ENCODE measurements around the gene ATOX1. TPM values are rescaled to one million over a fixed set of nuclear protein-coding genes. Genes with fewer than 3 reads are reported as not detected.

ATOX1 gene
- total RNA-seq, 2 donors from 2014 or later = 54.6 to 62.4 TPM

DNA sequence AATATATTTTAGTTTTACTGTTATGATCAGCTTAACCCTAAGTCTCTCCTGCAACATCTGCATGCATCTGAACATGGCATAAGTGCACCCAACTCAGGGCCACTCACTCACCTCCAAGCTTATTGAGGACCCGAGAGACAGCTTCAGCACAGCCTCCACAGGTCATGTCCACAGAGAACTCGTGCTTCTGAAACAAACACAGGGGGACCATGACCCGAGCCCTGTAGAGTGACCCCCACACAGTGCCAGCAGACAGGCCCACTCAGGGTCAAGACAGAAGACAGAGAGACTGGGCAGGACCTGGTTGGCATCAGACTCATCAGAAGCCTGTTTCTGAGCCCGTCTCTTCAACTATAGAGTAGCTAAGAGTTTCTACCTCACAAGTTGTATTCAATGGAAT lies 6.8 kb downstream of the ATOX1 start:
- H3K9me3 ChIP-seq = no peaks in the 10 kb centered on the region
- DNase-seq = no peak
- H3K9ac ChIP-seq (ENCODE audit: low read depth in 2 of 2, low read length in 2 of 2) = no peak overlapping the region
- H3K27me3 ChIP-seq = no peaks in the 10 kb centered on the region
- intact Hi-C loops (cut with DNase I) = no loop called here
- H3K4me3 ChIP-seq = no peak overlapping the region
- H3K27ac ChIP-seq = no peak overlapping the region
- TF ChIP-seq CTCF (IDR thresholded peaks at IDR 0.05) = no peak
- no peaks in the 10 kb centered on the region for H3K36me3 ChIP-seq
- peaks cover 3% of the 10 kb centered on the region for H3K4me1 ChIP-seq

- Histone ChIP-seq H3K9me3 (no peaks in the 10 kb centered on the region), H3K9ac (ENCODE audit: low read depth in 2 of 2, low read length in 2 of 2) (no peak overlapping the region), H3K27me3 (no peaks in the 10 kb centered on the region), H3K27ac (no peak overlapping the region), H3K4me3 (no peak overlapping the region), H3K36me3 (no peaks in the 10 kb centered on the region), H3K4me1 (no peaks in the 10 kb centered on the region)
- DNase-seq = no peak
- TF ChIP-seq CTCF (IDR thresholded peaks at IDR 0.05) = no peak
- intact Hi-C loops (cut with DNase I) = no loop called here
Measured at GRCh38 chr5:151751091-151751490, 7.3 kb downstream of the ATOX1 start.

- no peaks in the 10 kb centered on the region for H3K36me3 ChIP-seq
- H3K4me3 ChIP-seq = no peak overlapping the region
- TF ChIP-seq CTCF (IDR thresholded peaks at IDR 0.05) = no peak
- H3K9ac ChIP-seq (ENCODE audit: low read depth in 2 of 2, low read length in 2 of 2) = no peak overlapping the region
- H3K27me3 ChIP-seq = no peaks in the 10 kb centered on the region
- H3K27ac ChIP-seq = peak overlapping the region; percentile 61
- H3K4me1 ChIP-seq = no peaks in the 10 kb centered on the region
- intact Hi-C loops (cut with DNase I) = no loop called here
- no peaks in the 10 kb centered on the region for H3K9me3 ChIP-seq
- DNase-seq = no peak
Measured at GRCh38 chr5:151750121-151750520, 8.3 kb downstream of the ATOX1 start.

GRCh38 chr5:151745071-151745705 lies 13.2 kb downstream of the ATOX1 start:
- DNase-seq = no peak
- Histone ChIP-seq H3K9ac (ENCODE audit: low read depth in 2 of 2, low read length in 2 of 2) (no peak overlapping the region), H3K27ac (peak overlapping the region; percentile 21)

DNA sequence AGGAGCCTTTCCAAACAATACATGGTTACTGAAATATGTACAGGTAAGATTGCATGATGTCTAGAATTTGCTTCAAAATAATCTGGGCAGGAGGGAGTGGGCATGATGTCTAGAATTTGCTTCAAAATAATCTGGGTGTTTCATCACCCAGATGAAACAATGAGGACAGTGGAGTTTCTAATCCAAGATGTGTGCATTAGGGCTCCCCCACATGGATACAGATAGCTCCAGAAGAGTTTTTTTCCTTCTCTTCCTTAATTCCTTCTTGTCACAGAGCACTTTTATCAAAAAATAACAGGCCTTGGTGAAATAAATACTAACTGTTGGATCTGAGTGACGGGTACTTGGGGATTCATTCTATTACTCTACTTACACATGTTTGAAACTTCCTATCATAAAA lies 14.9 kb downstream of the ATOX1 start:
- H3K4me3 ChIP-seq = no peak overlapping the region
- intact Hi-C loops (cut with DNase I) = no loop called here
- H3K36me3 ChIP-seq = no peaks in the 10 kb centered on the region
- H3K9me3 ChIP-seq = no peaks in the 10 kb centered on the region
- no peak overlapping the region for H3K9ac ChIP-seq (ENCODE audit: low read depth in 2 of 2, low read length in 2 of 2)
- no peak for TF ChIP-seq CTCF (IDR thresholded peaks at IDR 0.05)
- no peak overlapping the region for H3K27ac ChIP-seq
- no peak for DNase-seq
- H3K4me1 ChIP-seq = no peaks in the 10 kb centered on the region
- H3K27me3 ChIP-seq = no peaks in the 10 kb centered on the region

More at GRCh38 chr5:151745071-151745705, 13.2 kb downstream of the ATOX1 start:
- Histone ChIP-seq H3K9me3 (no peaks in the 10 kb centered on the region), H3K27me3 (no peaks in the 10 kb centered on the region), H3K4me1 (no peaks in the 10 kb centered on the region), H3K4me3 (no peak overlapping the region), H3K36me3 (no peaks in the 10 kb centered on the region)
- intact Hi-C loops (cut with DNase I) = no loop called here
- no peak for TF ChIP-seq CTCF (IDR thresholded peaks at IDR 0.05)

Measured in colonic mucosa (tissue), 4 donors.